ENCODE results near the gene ESM1. TPM values are rescaled to one million over a fixed set of nuclear protein-coding genes. Genes with fewer than 3 reads are reported as not detected.
"Not testable (repeated sequence)": the region's sequence is repeated elsewhere in the genome, so short reads cannot be mapped to it uniquely, and the experiment has no call there.

Gene ESM1
- total RNA-seq, 4 donors from 2014 or later, result 0.33 TPM; not detected in 3

DNA sequence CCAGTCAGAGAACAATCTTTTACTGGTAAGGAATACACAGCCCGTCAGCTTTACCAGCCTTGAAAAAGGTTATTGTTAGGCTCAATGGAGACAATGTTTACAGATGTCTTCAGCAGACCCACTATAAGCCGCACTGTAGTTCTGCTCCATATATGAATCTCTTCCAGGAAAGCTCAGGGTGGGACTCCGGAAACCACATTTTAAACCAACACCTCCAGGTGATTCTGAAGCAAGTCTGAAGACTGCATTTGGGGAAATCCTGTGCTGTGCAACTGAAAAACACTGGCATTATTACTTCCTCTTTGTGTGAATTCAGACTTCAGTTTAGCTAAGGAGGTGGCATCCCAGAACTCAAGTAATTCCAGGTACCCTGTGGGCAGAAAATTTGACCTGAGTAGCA is 42.2 kb upstream of the ESM1 start:
- Histone ChIP-seq H3K9me3 (no peaks in the 10 kb centered on the region), H3K4me1 (no peaks in the 10 kb centered on the region), H3K36me3 (no peaks in the 10 kb centered on the region), H3K4me3 (no peak overlapping the region), H3K27ac (replicated peaks in 1 of 4) (no peak overlapping the region), H3K27me3 (no peaks in the 10 kb centered on the region)
- WGBS, result 65% methylated on average over 3 of the region's 3 CpGs
- TF ChIP-seq EP300 (IDR thresholded peaks at IDR 0.05), result no peak
- intact Hi-C loops (cut with DNase I), result no loop called here
- no peak for DNase-seq (ENCODE audit: extremely low spot score)

DNA sequence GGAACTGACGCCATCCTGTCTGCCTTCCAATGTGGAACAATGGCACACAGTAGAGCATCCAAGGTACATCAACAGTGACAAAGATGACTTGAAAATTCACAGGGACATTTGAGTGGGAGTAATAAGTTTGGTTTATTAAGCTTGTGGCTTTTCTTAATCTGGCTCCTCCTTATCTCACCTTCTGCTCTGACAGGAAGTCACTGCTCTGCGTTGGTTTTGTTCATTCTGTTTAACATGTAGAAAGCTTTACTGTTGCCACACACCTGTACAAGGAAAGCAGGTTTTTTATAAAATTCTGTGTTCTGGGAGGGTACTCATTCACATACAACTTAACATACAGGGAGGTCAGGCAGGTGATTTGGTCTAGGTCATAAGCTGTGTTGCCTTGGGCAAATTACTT is 37.1 kb upstream of the ESM1 start:
- Histone ChIP-seq H3K4me3 (no peak overlapping the region), H3K36me3 (no peaks in the 10 kb centered on the region), H3K27ac (replicated peaks in 1 of 4) (no peak overlapping the region), H3K4me1 (no peaks in the 10 kb centered on the region), H3K9me3 (no peaks in the 10 kb centered on the region), H3K27me3 (no peaks in the 10 kb centered on the region)
- DNase-seq (ENCODE audit: extremely low spot score), result no peak
- intact Hi-C loops (cut with DNase I), result no loop called here
- TF ChIP-seq, protein P1, sequence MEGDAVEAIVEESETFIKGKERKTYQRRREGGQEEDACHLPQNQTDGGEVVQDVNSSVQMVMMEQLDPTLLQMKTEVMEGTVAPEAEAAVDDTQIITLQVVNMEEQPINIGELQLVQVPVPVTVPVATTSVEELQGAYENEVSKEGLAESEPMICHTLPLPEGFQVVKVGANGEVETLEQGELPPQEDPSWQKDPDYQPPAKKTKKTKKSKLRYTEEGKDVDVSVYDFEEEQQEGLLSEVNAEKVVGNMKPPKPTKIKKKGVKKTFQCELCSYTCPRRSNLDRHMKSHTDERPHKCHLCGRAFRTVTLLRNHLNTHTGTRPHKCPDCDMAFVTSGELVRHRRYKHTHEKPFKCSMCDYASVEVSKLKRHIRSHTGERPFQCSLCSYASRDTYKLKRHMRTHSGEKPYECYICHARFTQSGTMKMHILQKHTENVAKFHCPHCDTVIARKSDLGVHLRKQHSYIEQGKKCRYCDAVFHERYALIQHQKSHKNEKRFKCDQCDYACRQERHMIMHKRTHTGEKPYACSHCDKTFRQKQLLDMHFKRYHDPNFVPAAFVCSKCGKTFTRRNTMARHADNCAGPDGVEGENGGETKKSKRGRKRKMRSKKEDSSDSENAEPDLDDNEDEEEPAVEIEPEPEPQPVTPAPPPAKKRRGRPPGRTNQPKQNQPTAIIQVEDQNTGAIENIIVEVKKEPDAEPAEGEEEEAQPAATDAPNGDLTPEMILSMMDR (IDR thresholded peaks at IDR 0.05), result no peak
- no peak for TF ChIP-seq POLR2A (IDR thresholded peaks at IDR 0.05; ENCODE audit: low read depth)
- TF ChIP-seq EP300 (IDR thresholded peaks at IDR 0.05), result no peak
- no peak for TF ChIP-seq POLR2AphosphoS5 (IDR thresholded peaks at IDR 0.05)
- 67% methylated on average over 2 of the region's 2 CpGs for WGBS

DNA sequence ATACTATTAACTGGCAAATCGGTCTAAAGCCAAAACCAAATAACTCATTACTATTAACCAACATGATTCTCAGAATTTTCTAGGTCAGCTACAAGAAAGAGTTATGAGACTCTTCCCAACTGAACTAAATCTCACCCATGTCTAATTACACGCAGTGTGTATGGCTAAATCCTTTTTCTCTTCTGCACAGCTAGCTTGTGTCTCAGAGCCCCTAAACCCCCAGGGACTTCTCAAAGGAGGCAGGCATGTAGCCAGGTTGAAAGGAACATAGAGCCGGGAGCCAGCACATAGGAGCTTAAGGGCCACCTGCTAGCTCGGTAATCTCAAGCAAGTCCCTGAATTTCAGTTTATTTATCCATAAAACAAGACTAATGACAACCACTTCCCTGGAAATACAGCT is 36.4 kb upstream of the ESM1 start:
- Histone ChIP-seq H3K9me3 (no peaks in the 10 kb centered on the region), H3K27ac (replicated peaks in 1 of 4) (no peak overlapping the region), H3K4me3 (no peak overlapping the region), H3K27me3 (no peaks in the 10 kb centered on the region), H3K4me1 (no peaks in the 10 kb centered on the region), H3K36me3 (no peaks in the 10 kb centered on the region)
- 47% methylated on average over 4 of the region's 4 CpGs for WGBS
- no peak for DNase-seq (ENCODE audit: extremely low spot score)
- TF ChIP-seq POLR2A (IDR thresholded peaks at IDR 0.05; ENCODE audit: low read depth), result no peak
- TF ChIP-seq EP300 (IDR thresholded peaks at IDR 0.05), result no peak
- TF ChIP-seq, protein P1 (IDR thresholded peaks at IDR 0.05), result no peak
- no peak for TF ChIP-seq POLR2AphosphoS5 (IDR thresholded peaks at IDR 0.05)
- intact Hi-C loops (cut with DNase I), result no loop called here

DNA sequence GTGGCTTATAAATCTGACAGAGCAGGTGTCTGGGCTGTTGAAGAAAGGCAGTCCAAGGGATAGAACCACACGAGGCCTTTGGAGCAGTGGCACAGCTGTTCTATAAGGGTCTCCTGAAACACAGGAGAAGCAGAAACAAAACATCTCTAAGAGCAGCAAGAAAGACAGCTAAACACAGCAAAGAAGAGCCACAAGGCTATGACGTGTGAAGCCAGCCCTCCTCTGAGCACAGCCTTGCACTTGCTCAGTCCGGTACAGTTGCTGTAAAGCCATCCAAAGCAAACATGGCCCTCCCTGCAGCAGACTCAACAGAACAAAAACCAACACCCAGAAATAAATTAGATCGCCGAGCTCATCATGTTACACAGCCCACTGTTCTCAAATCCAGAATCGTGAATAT is 36.0 kb upstream of the ESM1 start:
- no peak for DNase-seq (ENCODE audit: extremely low spot score)
- no peak overlapping the region for H3K27ac ChIP-seq (replicated peaks in 1 of 4)

DNA sequence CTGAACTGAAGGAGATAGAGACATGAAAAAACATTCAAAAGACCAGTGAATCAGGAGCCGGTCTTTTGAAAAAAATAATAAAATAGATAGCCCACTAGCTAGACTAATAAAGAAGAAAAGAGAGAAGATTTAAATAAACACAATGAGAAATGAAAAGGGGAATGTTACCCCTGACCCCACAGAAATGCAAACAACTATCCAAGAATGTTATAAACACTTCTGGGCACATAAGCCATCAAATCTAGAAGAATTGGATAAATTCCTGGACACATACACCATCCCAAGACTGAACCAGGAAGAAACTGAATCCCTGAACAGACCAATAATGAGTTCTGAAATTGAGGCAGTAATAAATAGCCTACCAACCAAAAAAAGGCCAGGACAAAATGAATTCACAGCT is 24.8 kb upstream of the ESM1 start:
- H3K36me3 ChIP-seq; H3K27ac ChIP-seq (replicated peaks in 1 of 4); H3K4me3 ChIP-seq; DNase-seq (ENCODE audit: extremely low spot score); intact Hi-C loops (cut with DNase I); H3K27me3 ChIP-seq; H3K4me1 ChIP-seq: not testable (repeated sequence)
- H3K9me3 ChIP-seq, result peaks cover 0 to 24% (median 20%) of the 10 kb centered on the region in 4 donors
- WGBS, result 33% methylated on average over 1 of the region's 1 CpG

More for the DNA sequence above, 36.0 kb upstream of the ESM1 start:
- TF ChIP-seq EP300 (IDR thresholded peaks at IDR 0.05), result no peak
- H3K27me3 ChIP-seq, result no peaks in the 10 kb centered on the region
- H3K4me1 ChIP-seq, result no peaks in the 10 kb centered on the region
- intact Hi-C loops (cut with DNase I), result no loop called here
- no peaks in the 10 kb centered on the region for H3K9me3 ChIP-seq
- H3K4me3 ChIP-seq, result no peak overlapping the region
- no peaks in the 10 kb centered on the region for H3K36me3 ChIP-seq
- WGBS, result 59% methylated on average over 6 of the region's 6 CpGs

DNA sequence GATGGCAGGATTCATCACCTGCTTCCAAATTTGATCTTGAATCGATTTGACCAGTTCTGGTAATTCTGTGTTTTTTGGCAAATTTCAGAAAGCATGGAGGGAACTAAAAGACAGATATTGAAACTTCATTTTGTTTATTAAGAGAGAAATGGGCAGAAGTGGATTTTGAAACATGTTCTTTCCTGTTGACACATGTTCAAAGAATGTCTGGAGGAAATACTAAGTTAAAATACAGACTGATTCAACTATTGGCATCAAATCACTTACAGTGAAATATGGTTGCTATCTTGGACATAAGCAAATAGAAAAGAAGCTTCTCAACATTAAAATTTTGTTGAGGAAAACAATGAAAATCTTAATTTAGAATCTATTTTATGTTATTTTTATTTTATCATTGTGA is 19.3 kb upstream of the ESM1 start:
- 62% methylated on average over 1 of the region's 1 CpG for WGBS
- no peak for TF ChIP-seq POLR2AphosphoS5 (IDR thresholded peaks at IDR 0.05)
- TF ChIP-seq EP300 (IDR thresholded peaks at IDR 0.05), result no peak
- no peak for TF ChIP-seq POLR2A (IDR thresholded peaks at IDR 0.05; ENCODE audit: low read depth)
- TF ChIP-seq, protein P1 (IDR thresholded peaks at IDR 0.05), result no peak
- peaks cover 0 to 5% (median 0%) of the 10 kb centered on the region in 4 donors for H3K27me3 ChIP-seq

More for the DNA sequence above, 19.3 kb upstream of the ESM1 start:
- Histone ChIP-seq H3K4me1 (no peaks in the 10 kb centered on the region), H3K4me3 (no peak overlapping the region), H3K27ac (replicated peaks in 1 of 4) (no peak overlapping the region), H3K9me3 (no peaks in the 10 kb centered on the region), H3K36me3 (no peaks in the 10 kb centered on the region)
- intact Hi-C loops (cut with DNase I), result no loop called here
- no peak for DNase-seq (ENCODE audit: extremely low spot score)

Measured in esophagus muscularis mucosa (tissue), 4 donors.